Transverse colon (tissue), 4 donors: Measurements from ENCODE around the gene LRRC4B. TPM values are rescaled to one million over a fixed set of nuclear protein-coding genes. Genes with fewer than 3 reads are reported as not detected.

Experiments
- DNase-seq: peaks from one replicate; pipeline ENCODE4 v3.0.0-alpha.2; 2019
- H3K27ac ChIP-seq, 4 donors: fragments of 200-600 bp; sonication (generic); 2 replicates each; pipeline ENCODE4 v1.5.1; 2016 to 2018; ENCODE audit warnings: inconsistent platforms in 4 of 4
- H3K27me3 ChIP-seq: fragments of 200-600 bp; sonication (generic); 2 replicates; pipeline ENCODE4 v1.5.1; 2017; ENCODE audit warnings: inconsistent platforms
- H3K36me3 ChIP-seq, 4 donors: fragments of 200-600 bp; sonication (generic); 2 replicates each; pipeline ENCODE4 v1.5.1; 2017 to 2019; ENCODE audit warnings: inconsistent platforms in 4 of 4
- H3K4me1 ChIP-seq, 4 donors: fragments of 200-600 bp; sonication (generic); 2 replicates each; pipeline ENCODE4 v1.5.1; 2017 to 2020; ENCODE audit warnings: inconsistent platforms in 4 of 4
- H3K4me3 ChIP-seq, 4 donors: fragments of 200-600 bp; sonication (generic); 1 replicate in 1 of 4; 2 replicates in 3 of 4; pipeline versions ENCODE4 v1.5.1 to v1.6.1; 2017 to 2019; ENCODE audit warnings: inconsistent platforms in 4 of 4
- H3K9me3 ChIP-seq, 2 donors: fragments of 200-600 bp; sonication (generic); 2 replicates each; pipeline ENCODE4 v1.5.1; 2017 to 2019; ENCODE audit warnings: inconsistent platforms in 2 of 2
- EP300 ChIP-seq: sonication (generic); formaldehyde crosslinking; IDR thresholded peaks from one replicate; pipeline ENCODE4 v1.6.1; 2017; ENCODE audit warnings: antibody characterized with exemption, low read depth
- POLR2A ChIP-seq: fragments of 450-650 bp; IDR thresholded peaks from one replicate; pipeline ENCODE4 v1.6.1; 2016; ENCODE audit warnings: antibody characterized with exemption, mild to moderate bottlenecking, moderate library complexity
- POLR2AphosphoS5 ChIP-seq, 3 donors: sonication (generic); formaldehyde crosslinking; IDR thresholded peaks; one replicate each; pipeline ENCODE4 v1.6.1; 2016; ENCODE audit warnings: antibody characterized with exemption in 3 of 3
- WGBS, 2 donors: methylation state at CpG; one replicate each; pipeline ENCODE4 v1.1.5; 2018; ENCODE audit warnings: low coverage in 1 of 2; 5-methylcytosine and 5-hydroxymethylcytosine counted together
- in situ Hi-C, 4 donors: fragments of 200-750 bp; cut with MboI; loops; one replicate each; pipeline versions ENCODE4 v1.15.0 to v1.15.1; 2017; ENCODE audit warnings: low sequenced_read_pairs in 3 of 4, low pct_ligation_motif_present in 1 of 4, low pct_unique_long_range_greater_than_20kb in 1 of 4
- intact Hi-C: fragments of 100-400 bp; cut with DNase I; formaldehyde crosslinking; loops from one replicate; pipeline ENCODE4 v1.15.1; 2023; ENCODE audit warnings: low total_unique reads
- total RNA-seq, 4 donors: library from RNA; depleted of rRNA; stranded (reverse); fragments of >200 nt; gene quantifications; one replicate each; pipeline ENCODE4 v1.1.0, GENCODE V29; 2016
- TF ChIP-seq, protein P1 (sequence below), 5 experiments: fragments of 200-600 bp in 3 of 5; fragments of 450-650 bp in 2 of 5; sonication (generic) in 3 of 5; IDR thresholded peaks; 1 replicate in 2 of 5; 2 replicates in 3 of 5; pipeline ENCODE4 v1.5.1; 2016 to 2017; ENCODE audit warnings: antibody characterized with exemption in 5 of 5, inconsistent platforms in 3 of 5, mild to moderate bottlenecking in 2 of 5, moderate library complexity in 1 of 5

The LRRC4B gene
- total RNA-seq, 4 donors from 2014 or later = 0.37 to 1.4 (median 0.91) TPM

- H3K36me3 ChIP-seq = peaks cover 0 to 37% (median 15%) of the 10 kb centered on the region in 4 donors
- in situ Hi-C loops (no loop called here), intact Hi-C loops (loop anchor here (5.0 kb wide), 1 partner anchor 1933 kb away; no protein-coding TSS in a partner anchor)
- H3K9me3 ChIP-seq = no peaks in the 10 kb centered on the region
- H3K4me3 ChIP-seq = no peak overlapping the region
- TF ChIP-seq POLR2AphosphoS5 (IDR thresholded peaks at IDR 0.05) = no peak
- no peak for TF ChIP-seq EP300
- TF ChIP-seq, protein P1, sequence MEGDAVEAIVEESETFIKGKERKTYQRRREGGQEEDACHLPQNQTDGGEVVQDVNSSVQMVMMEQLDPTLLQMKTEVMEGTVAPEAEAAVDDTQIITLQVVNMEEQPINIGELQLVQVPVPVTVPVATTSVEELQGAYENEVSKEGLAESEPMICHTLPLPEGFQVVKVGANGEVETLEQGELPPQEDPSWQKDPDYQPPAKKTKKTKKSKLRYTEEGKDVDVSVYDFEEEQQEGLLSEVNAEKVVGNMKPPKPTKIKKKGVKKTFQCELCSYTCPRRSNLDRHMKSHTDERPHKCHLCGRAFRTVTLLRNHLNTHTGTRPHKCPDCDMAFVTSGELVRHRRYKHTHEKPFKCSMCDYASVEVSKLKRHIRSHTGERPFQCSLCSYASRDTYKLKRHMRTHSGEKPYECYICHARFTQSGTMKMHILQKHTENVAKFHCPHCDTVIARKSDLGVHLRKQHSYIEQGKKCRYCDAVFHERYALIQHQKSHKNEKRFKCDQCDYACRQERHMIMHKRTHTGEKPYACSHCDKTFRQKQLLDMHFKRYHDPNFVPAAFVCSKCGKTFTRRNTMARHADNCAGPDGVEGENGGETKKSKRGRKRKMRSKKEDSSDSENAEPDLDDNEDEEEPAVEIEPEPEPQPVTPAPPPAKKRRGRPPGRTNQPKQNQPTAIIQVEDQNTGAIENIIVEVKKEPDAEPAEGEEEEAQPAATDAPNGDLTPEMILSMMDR (IDR thresholded peaks at IDR 0.05) = no peak
- no peak for TF ChIP-seq POLR2A
- no peak for DNase-seq
- WGBS, 2 donors = 99% methylated on average over 15 of the region's 16 CpGs; no CpG with 5 or more reads in 1 of the 2 donors
- peaks cover 6 to 16% (median 10%) of the 10 kb centered on the region in 4 donors for H3K4me1 ChIP-seq
- H3K27me3 ChIP-seq = no peaks in the 10 kb centered on the region
- H3K27ac ChIP-seq = no peak overlapping the region
Measured at GRCh38 chr19:50479761-50480251, 88.4 kb downstream of the LRRC4B start.

DNA sequence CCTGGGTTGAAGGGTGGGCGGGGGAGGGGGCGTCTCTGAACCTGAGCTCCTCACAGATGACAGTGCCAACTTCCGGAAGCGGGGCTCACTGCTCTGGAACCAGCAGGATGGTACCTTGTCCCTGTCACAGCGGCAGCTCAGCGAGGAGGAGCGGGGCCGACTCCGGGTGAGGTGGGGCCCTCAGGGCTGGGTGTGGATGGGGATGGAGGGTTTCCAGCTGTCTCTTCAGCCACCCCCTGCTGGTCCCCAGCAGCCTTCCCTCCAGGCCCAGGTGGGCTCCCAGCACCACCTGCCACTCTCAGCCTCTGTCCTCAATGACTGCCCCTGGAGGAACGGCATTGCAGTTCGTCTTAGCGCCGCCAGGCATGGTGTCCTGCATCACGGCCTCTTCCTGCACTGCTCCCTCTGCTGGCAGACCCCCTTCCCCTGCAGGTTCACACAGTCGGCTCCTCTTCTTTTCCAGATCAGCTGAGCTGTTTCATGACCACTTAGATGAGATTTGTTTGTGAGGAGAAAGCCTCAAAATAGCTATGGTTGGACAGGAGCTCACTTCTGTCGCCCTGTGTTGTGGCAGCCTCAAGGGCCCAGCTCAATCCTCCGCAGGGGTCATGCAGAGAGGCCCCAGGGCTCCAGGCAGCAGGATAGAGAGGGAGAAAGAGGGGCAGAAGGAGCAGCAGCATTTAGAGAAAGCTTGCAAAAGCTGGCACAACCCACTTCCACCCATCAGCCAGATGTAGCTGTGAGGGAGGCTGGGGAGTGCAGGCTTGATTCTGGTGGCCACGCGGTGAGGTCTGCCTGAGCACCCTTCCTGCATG, 89.1 kb downstream of the LRRC4B start:
- intact Hi-C loops (loop anchor here (5.0 kb wide), 1 partner anchor 1932 kb away; no protein-coding TSS in a partner anchor), in situ Hi-C loops (no loop called here)
- DNase-seq = no peak
- TF ChIP-seq EP300 (no peak), POLR2AphosphoS5 (IDR thresholded peaks at IDR 0.05) (no peak)
- TF ChIP-seq, protein P1 (IDR thresholded peaks at IDR 0.05) = peak in 2 of 5 experiments; percentile 11 to 20
- WGBS, 2 donors = 88 to 100% methylated on average over 2 to 19 of the region's 19 CpGs
- Histone ChIP-seq H3K27me3 (no peaks in the 10 kb centered on the region), H3K9me3 (no peaks in the 10 kb centered on the region), H3K4me3 (no peak overlapping the region), H3K4me1 (peaks cover 6 to 16% (median 10%) of the 10 kb centered on the region in 4 donors), H3K36me3 (peaks cover 0 to 37% (median 15%) of the 10 kb centered on the region in 4 donors), H3K27ac (no peak overlapping the region)

DNA sequence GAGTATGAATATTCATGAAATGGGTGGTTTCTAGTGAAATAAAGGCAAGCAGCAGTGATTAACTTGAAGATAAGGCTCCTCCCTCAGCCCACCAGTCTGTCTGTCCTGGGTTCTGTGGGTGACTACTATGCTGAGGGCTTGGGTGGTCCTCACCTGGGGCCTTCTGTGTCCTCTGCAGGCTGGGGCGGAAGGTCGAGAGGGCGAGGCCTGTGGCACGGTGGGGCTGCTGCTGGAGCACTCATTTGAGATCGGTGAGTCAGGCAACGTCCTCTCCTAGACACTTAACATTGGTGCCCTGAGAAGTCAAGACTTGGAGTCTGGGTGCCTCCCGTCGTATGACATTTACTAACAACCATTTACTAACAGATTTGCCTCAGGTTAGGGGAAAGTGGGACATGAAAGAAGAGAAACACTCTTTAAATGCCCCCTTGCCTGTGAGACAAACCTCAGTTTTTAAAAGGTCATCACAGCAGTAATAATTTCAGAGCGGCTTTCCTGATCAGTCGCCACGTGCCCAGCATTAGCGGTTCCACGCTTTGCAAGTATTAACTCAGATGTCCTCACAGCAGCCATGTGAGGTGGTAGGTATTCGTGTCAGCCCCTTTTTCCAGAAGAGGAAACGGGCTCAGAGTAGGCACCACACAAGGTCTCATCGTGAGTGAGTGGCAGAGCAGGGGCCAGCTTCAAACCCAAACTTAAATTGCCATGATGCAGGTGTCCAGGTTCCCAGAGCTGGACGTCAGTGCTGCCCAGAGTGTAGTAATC, 90.3 kb downstream of the LRRC4B start:
- Histone ChIP-seq H3K27me3 (no peaks in the 10 kb centered on the region), H3K36me3 (peaks cover 0 to 37% (median 13%) of the 10 kb centered on the region in 4 donors), H3K9me3 (no peaks in the 10 kb centered on the region), H3K4me1 (peaks cover 6 to 16% (median 10%) of the 10 kb centered on the region in 4 donors), H3K4me3 (no peak overlapping the region), H3K27ac (no peak overlapping the region)
- no peak for DNase-seq
- 90 to 92% methylated on average over 2 to 16 of the region's 17 CpGs for WGBS, 2 donors
- intact Hi-C loops = loop anchor here (5.0 kb wide), 1 partner anchor 1931 kb away; no protein-coding TSS in a partner anchor
- in situ Hi-C loops = no loop called here
- TF ChIP-seq POLR2A (no peak), POLR2AphosphoS5 (IDR thresholded peaks at IDR 0.05) (no peak), EP300 (no peak)
- TF ChIP-seq, protein P1 (IDR thresholded peaks at IDR 0.05) = no peak

- H3K27me3 ChIP-seq = no peaks in the 10 kb centered on the region
- peaks cover 6 to 16% (median 10%) of the 10 kb centered on the region in 4 donors for H3K4me1 ChIP-seq
- peak overlapping the region; percentile 76 to 96 (median 79) for H3K4me3 ChIP-seq
- DNase-seq = no peak
- in situ Hi-C loops = no loop called here
- H3K36me3 ChIP-seq = peaks cover 0 to 28% (median 11%) of the 10 kb centered on the region in 4 donors
- intact Hi-C loops = loop anchor here (5.0 kb wide), 1 partner anchor 1930 kb away; no protein-coding TSS in a partner anchor
- H3K9me3 ChIP-seq = no peaks in the 10 kb centered on the region
- 21% methylated on average over 20 of the region's 20 CpGs; no CpG with 5 or more reads in 1 of the 2 donors for WGBS, 2 donors
- TF ChIP-seq POLR2A (no peak), EP300 (no peak), POLR2AphosphoS5 (IDR thresholded peaks at IDR 0.05) (no peak)
- TF ChIP-seq, protein P1 (IDR thresholded peaks at IDR 0.05) = no peak
- peak overlapping the region; percentile 87 to 88 (median 88) for H3K27ac ChIP-seq
Measured at GRCh38 chr19:50476907-50477238, 91.4 kb downstream of the LRRC4B start.
